ENCODE data around the gene KLRC3.

DNA sequence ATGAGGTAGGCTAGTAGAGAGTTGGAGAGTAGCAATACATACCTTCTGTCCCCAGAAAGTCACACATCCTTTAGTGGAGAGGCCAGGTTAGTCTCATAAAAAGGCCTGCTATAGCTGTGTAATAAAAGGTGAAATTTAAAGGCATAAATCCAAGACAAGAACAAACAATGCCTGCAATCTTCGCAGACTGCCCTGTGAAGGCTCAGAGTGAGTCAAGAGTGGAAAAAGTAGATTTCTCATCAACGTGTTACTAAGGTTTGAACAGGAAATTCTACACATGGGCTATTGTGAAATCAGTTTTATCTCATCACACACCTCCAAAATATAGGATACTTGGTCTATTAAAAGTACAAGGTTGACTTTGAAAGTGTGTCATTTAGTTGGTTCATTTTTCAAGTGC is 32.8 kb upstream of the KLRC3 start, which contains the start of gene KLRC1:
- TF ChIP-seq, protein P1, sequence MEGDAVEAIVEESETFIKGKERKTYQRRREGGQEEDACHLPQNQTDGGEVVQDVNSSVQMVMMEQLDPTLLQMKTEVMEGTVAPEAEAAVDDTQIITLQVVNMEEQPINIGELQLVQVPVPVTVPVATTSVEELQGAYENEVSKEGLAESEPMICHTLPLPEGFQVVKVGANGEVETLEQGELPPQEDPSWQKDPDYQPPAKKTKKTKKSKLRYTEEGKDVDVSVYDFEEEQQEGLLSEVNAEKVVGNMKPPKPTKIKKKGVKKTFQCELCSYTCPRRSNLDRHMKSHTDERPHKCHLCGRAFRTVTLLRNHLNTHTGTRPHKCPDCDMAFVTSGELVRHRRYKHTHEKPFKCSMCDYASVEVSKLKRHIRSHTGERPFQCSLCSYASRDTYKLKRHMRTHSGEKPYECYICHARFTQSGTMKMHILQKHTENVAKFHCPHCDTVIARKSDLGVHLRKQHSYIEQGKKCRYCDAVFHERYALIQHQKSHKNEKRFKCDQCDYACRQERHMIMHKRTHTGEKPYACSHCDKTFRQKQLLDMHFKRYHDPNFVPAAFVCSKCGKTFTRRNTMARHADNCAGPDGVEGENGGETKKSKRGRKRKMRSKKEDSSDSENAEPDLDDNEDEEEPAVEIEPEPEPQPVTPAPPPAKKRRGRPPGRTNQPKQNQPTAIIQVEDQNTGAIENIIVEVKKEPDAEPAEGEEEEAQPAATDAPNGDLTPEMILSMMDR (IDR thresholded peaks at IDR 0.05), result no peak
- TF ChIP-seq POLR2AphosphoS5 (IDR thresholded peaks at IDR 0.05) (no peak), POLR2A (IDR thresholded peaks at IDR 0.05) (no peak), EP300 (IDR thresholded peaks at IDR 0.05) (no peak)

Measured in stomach (tissue), 4 donors.